Suprapubic skin (tissue), 4 donors: ENCODE results near the gene CHST12. TPM values are rescaled to one million over a fixed set of nuclear protein-coding genes. Genes with fewer than 3 reads are reported as not detected.
A peak's percentile ranks its signal among the peaks of the same experiment; 100 is the strongest.
"Not testable (repeated sequence)": the region's sequence is repeated elsewhere in the genome, so short reads cannot be mapped to it uniquely, and the experiment has no call there.

ENCODE experiments used
- DNase-seq, 2 donors: peaks; one replicate each; pipeline ENCODE4 v3.0.0-alpha.2; 2019; ENCODE audit warnings: low spot score in 2 of 2
- H3K27ac ChIP-seq: fragments of 200-600 bp; sonication (generic); one replicate; pipeline ENCODE4 v1.5.1; 2019
- H3K27me3 ChIP-seq: fragments of 200-600 bp; sonication (generic); one replicate; pipeline ENCODE4 v1.5.1; 2019
- H3K36me3 ChIP-seq: fragments of 200-600 bp; sonication (generic); one replicate; pipeline ENCODE4 v1.5.1; 2019
- H3K4me1 ChIP-seq: fragments of 200-600 bp; sonication (generic); one replicate; pipeline ENCODE4 v1.5.1; 2019
- H3K4me3 ChIP-seq: fragments of 200-600 bp; sonication (generic); one replicate; pipeline ENCODE4 v1.5.1; 2019; ENCODE audit warnings: mild to moderate bottlenecking
- H3K9me3 ChIP-seq: fragments of 200-600 bp; sonication (generic); one replicate; pipeline ENCODE4 v1.5.1; 2019
- EP300 ChIP-seq: sonication (generic); formaldehyde crosslinking; IDR thresholded peaks from one replicate; pipeline ENCODE4 v1.6.1; 2017; ENCODE audit warnings: antibody characterized with exemption
- POLR2A ChIP-seq, 2 donors: fragments of 450-650 bp; IDR thresholded peaks; one replicate each; pipeline ENCODE4 v1.6.1; 2017; ENCODE audit warnings: antibody characterized with exemption in 2 of 2, mild to moderate bottlenecking in 2 of 2, moderate library complexity in 2 of 2
- POLR2AphosphoS5 ChIP-seq, 3 donors: sonication (generic); formaldehyde crosslinking; IDR thresholded peaks; one replicate each; pipeline ENCODE4 v1.6.1; 2017; ENCODE audit warnings: antibody characterized with exemption in 3 of 3
- WGBS: methylation state at CpG from one replicate; pipeline ENCODE4 v1.1.5; 2018; 5-methylcytosine and 5-hydroxymethylcytosine counted together
- total RNA-seq, 4 donors: library from RNA; depleted of rRNA; stranded (reverse); fragments of >200 nt; gene quantifications; one replicate each; pipeline ENCODE4 v1.1.0, GENCODE V29; 2016
- TF ChIP-seq, protein P1 (sequence below), 2 donors: fragments of 200-600 bp in 1 of 2; fragments of 450-650 bp in 1 of 2; sonication (generic) in 1 of 2; IDR thresholded peaks; one replicate each; pipeline ENCODE4 v1.5.1; 2016 to 2019; ENCODE audit warnings: antibody characterized with exemption in 2 of 2, mild to moderate bottlenecking in 1 of 2, moderate library complexity in 1 of 2

Gene CHST12
- total RNA-seq, 4 donors from 2014 or later = 9.9 to 55.8 (median 24.5) TPM

DNA sequence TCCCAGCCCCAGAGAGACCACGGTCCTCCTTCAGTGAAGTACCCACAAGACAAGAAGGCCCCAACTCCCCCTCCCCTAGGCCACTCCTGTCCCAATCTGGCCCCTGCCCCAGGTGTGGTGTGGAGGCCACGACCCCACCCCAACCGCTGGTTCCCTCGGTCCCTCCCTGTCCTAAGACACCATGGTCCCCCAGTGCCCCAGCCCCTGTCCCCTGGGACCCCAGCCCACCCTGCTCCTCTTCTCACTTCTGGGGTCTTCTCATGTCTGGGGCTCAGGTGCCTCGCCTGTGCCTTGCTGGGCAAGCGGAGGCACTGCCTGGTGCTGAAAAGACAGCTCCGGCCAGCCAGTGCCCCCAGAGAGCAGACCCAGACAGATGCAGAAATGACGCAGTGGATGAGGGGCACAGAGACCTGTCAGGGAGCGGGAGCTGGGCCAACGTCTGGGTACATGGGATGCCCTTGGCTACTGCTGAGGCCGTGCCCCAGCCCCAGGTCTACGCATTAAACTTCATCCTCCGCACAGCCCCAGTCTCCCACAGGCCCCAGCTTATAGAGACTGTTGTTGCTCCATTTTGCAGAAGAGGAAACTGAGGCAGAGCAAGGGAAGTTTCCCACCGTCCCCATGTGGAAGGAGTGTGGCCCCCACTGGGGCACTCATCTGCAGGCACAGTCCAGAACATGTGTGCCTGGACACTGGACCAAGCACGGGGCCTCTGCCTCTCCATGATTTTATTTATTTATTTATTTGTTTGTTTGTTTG, 58.0 kb downstream of the CHST12 start:
- Histone ChIP-seq H3K4me1 (no peaks in the 10 kb centered on the region), H3K27ac (no peak overlapping the region), H3K27me3 (no peaks in the 10 kb centered on the region), H3K9me3 (no peaks in the 10 kb centered on the region), H3K4me3 (no peak overlapping the region), H3K36me3 (no peaks in the 10 kb centered on the region)
- DNase-seq = no peak
- 88% methylated on average over 8 of the region's 15 CpGs for WGBS
- TF ChIP-seq POLR2A (IDR thresholded peaks at IDR 0.05) (no peak), EP300 (no peak), POLR2AphosphoS5 (IDR thresholded peaks at IDR 0.05) (no peak)
- TF ChIP-seq, protein P1, sequence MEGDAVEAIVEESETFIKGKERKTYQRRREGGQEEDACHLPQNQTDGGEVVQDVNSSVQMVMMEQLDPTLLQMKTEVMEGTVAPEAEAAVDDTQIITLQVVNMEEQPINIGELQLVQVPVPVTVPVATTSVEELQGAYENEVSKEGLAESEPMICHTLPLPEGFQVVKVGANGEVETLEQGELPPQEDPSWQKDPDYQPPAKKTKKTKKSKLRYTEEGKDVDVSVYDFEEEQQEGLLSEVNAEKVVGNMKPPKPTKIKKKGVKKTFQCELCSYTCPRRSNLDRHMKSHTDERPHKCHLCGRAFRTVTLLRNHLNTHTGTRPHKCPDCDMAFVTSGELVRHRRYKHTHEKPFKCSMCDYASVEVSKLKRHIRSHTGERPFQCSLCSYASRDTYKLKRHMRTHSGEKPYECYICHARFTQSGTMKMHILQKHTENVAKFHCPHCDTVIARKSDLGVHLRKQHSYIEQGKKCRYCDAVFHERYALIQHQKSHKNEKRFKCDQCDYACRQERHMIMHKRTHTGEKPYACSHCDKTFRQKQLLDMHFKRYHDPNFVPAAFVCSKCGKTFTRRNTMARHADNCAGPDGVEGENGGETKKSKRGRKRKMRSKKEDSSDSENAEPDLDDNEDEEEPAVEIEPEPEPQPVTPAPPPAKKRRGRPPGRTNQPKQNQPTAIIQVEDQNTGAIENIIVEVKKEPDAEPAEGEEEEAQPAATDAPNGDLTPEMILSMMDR (IDR thresholded peaks at IDR 0.05) = no peak

GRCh38 chr7:2462731-2463130, 59.3 kb downstream of the CHST12 start:
- Histone ChIP-seq H3K4me1 (no peaks in the 10 kb centered on the region), H3K27me3 (no peaks in the 10 kb centered on the region), H3K27ac (no peak overlapping the region), H3K36me3 (no peaks in the 10 kb centered on the region), H3K4me3 (no peak overlapping the region), H3K9me3 (no peaks in the 10 kb centered on the region)
- DNase-seq = no peak
- 91% methylated on average over 3 of the region's 3 CpGs for WGBS
- TF ChIP-seq POLR2A (IDR thresholded peaks at IDR 0.05) = no peak
- TF ChIP-seq, protein P1 (IDR thresholded peaks at IDR 0.05) = no peak
- TF ChIP-seq EP300 = no peak
- no peak for TF ChIP-seq POLR2AphosphoS5 (IDR thresholded peaks at IDR 0.05)

DNA sequence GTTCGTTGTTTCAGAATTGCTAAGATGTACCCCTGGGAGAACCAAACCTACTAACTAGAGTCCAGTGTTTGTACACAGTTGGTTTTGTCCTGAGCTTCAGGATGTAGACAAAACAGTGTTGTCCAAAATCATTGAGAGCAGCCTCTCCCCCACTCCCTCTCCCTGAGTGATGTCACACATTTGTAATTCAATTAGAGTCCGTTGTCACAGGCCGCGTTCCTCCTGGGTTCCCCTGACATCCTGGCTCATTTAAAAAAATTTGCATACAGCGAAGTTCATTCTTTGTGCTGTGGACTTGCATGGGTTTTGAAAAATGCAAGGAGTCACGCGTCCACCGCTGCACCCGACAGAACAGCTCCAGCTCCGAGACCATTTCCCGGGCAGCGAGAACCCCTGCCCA, 62.5 kb downstream of the CHST12 start:
- H3K4me3 ChIP-seq = no peak overlapping the region
- peaks cover 2% of the 10 kb centered on the region for H3K4me1 ChIP-seq
- no peak for DNase-seq
- WGBS = 86% methylated on average over 12 of the region's 12 CpGs
- TF ChIP-seq POLR2AphosphoS5 (IDR thresholded peaks at IDR 0.05) (no peak), EP300 (no peak), POLR2A (IDR thresholded peaks at IDR 0.05) (no peak)
- TF ChIP-seq, protein P1 (IDR thresholded peaks at IDR 0.05) = no peak
- no peaks in the 10 kb centered on the region for H3K27me3 ChIP-seq
- no peak overlapping the region for H3K27ac ChIP-seq
- no peaks in the 10 kb centered on the region for H3K9me3 ChIP-seq
- H3K36me3 ChIP-seq = no peaks in the 10 kb centered on the region

- 94% methylated on average over 10 of the region's 10 CpGs for WGBS
- Histone ChIP-seq H3K36me3 (no peaks in the 10 kb centered on the region), H3K4me1 (peaks cover 7% of the 10 kb centered on the region), H3K9me3 (no peaks in the 10 kb centered on the region), H3K4me3 (no peak overlapping the region), H3K27ac (no peak overlapping the region), H3K27me3 (no peaks in the 10 kb centered on the region)
- TF ChIP-seq, protein P1 (IDR thresholded peaks at IDR 0.05) = no peak
- TF ChIP-seq POLR2AphosphoS5 (IDR thresholded peaks at IDR 0.05) (no peak), EP300 (no peak), POLR2A (IDR thresholded peaks at IDR 0.05) (no peak)
- DNase-seq = no peak
Measured at GRCh38 chr7:2466675-2467074, 63.3 kb downstream of the CHST12 start.

DNA sequence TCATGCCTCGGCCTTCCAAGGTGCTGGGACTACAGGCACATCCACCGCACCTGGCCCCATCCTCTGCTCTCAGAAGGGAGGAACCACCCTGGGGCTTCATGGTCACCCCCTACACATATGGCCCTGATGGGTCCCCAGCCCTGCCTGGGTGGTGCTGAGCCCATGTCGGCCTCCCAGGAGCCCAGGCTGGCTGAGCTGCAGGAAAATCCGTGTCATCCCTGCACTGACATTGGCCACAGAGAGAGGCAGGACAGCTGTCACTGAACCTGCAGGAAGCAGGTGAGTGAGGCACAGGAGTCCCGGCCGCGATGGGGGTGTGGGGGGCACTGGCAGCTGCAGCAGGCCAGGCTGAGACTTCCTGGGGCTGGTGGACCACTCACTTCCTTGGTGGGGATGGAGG, 64.8 kb downstream of the CHST12 start:
- no peaks in the 10 kb centered on the region for H3K9me3 ChIP-seq
- H3K4me3 ChIP-seq = no peak overlapping the region
- DNase-seq = peak in 1 of 2 donors; percentile 76
- no peaks in the 10 kb centered on the region for H3K36me3 ChIP-seq
- H3K27ac ChIP-seq = no peak overlapping the region
- no peak for TF ChIP-seq EP300
- no peak for TF ChIP-seq POLR2AphosphoS5 (IDR thresholded peaks at IDR 0.05)
- TF ChIP-seq POLR2A (IDR thresholded peaks at IDR 0.05) = no peak
- TF ChIP-seq, protein P1 (IDR thresholded peaks at IDR 0.05) = no peak
- H3K27me3 ChIP-seq = no peaks in the 10 kb centered on the region
- WGBS = 67% methylated on average over 6 of the region's 7 CpGs
- peaks cover 7% of the 10 kb centered on the region for H3K4me1 ChIP-seq

DNA sequence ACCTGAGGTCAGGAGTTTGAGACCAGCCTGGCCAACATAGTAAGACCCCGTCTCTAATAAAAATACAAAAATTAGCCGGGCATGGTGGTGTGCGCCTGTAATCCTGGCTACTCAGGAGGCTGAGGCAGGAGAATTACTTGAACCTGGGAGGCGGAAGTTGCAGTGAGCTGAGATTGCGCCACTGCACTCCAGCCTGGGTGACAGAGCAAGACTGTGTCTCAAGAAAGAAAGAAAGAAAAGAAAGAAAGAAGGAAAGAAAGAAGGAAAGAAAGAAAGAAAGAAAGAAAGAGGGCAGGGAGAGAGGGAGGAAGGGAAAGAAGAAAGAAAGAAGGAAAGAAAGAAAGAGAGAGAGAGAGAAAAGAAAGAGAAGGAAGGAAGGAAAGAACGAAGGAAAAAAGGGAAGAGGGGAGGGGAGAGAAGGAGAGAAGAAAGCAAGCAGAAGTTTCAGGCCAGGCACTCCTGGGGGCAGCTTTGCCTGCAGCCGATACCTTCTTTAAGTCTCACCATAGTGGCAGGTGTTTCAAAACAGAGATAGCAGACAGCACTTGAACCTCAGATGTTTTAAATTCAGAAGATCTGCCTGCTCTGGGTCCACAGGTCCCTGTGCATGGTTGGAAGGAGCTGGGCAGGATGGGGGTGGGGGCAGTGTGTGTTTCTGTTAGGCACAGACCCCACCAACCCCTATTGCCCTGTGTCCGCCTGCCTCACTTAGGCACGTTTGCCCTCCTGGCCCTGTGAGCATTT, 66.2 kb downstream of the CHST12 start:
- not testable (repeated sequence) for H3K36me3 ChIP-seq, H3K27ac ChIP-seq, H3K27me3 ChIP-seq, H3K4me1 ChIP-seq, H3K9me3 ChIP-seq, DNase-seq, H3K4me3 ChIP-seq
- 90% methylated on average over 8 of the region's 9 CpGs for WGBS
